ENCODE results near the gene PPL. TPM values are rescaled to one million over a fixed set of nuclear protein-coding genes. Genes with fewer than 3 reads are reported as not detected.

The PPL gene
- total and polyA plus RNA-seq, 2 of the 13 experiments (the other 11 are each of a cell fraction or from before 2014, with no cell fraction given) = 5.7 to 6.6 TPM

GRCh38 chr16:4936991-4937781, at the start of gene PPL (continued):
- 0 out of 2 replicates have a peak, but pooled peaks have one; percentile 5 for TF ChIP-seq NAIF1 (CRISPR knock-in tag; IDR thresholded peaks at IDR 0.05; ENCODE audit: borderline replicate concordance)
- TF ChIP-seq ZNF615 (CRISPR knock-in tag; IDR thresholded peaks at IDR 0.05; ENCODE audit: borderline replicate concordance) = no peak
- no peak for TF ChIP-seq SMARCC2 (IDR thresholded peaks at IDR 0.05)
- TF ChIP-seq ZNF709 (CRISPR knock-in tag; IDR thresholded peaks at IDR 0.05) = no peak; the same call in 1 of the 2 replicates
- peak; percentile 42; the same call in 1 of the 2 replicates for TF ChIP-seq RERE (CRISPR knock-in tag; IDR thresholded peaks at IDR 0.05; ENCODE audit: low read depth)
- no peak for TF ChIP-seq ZSCAN22 (CRISPR knock-in tag; IDR thresholded peaks at IDR 0.05)
- TF ChIP-seq ZNF646 (CRISPR knock-in tag; IDR thresholded peaks at IDR 0.05) = no peak
- TF ChIP-seq MAZ (IDR thresholded peaks at IDR 0.05; ENCODE audit: borderline replicate concordance, low read depth, low read length) = no peak; the same call in 1 of the 2 replicates
- peak; percentile 91 for TF ChIP-seq MAZ (CRISPR knock-in tag; IDR thresholded peaks at IDR 0.05; ENCODE audit: low read depth)
- peak; percentile 58; the same call in 1 of the 2 replicates for TF ChIP-seq ZNF225 (CRISPR knock-in tag; IDR thresholded peaks at IDR 0.05)
- TF ChIP-seq MXD4 (CRISPR knock-in tag; IDR thresholded peaks at IDR 0.05) = peak; percentile 53; the same call in 1 of the 2 replicates
- TF ChIP-seq NFIB (CRISPR knock-in tag; IDR thresholded peaks at IDR 0.05; ENCODE audit: borderline replicate concordance) = no peak
- no peak for TF ChIP-seq ZNF337 (CRISPR knock-in tag; IDR thresholded peaks at IDR 0.05; ENCODE audit: borderline replicate concordance, low read depth)
- peak; percentile 60; the same call in 1 of the 2 replicates for TF ChIP-seq ZNF614 (CRISPR knock-in tag; IDR thresholded peaks at IDR 0.05; ENCODE audit: borderline replicate concordance)
- peak; percentile 68; the same call in 1 of the 2 replicates for TF ChIP-seq ETV6 (CRISPR knock-in tag; conservative IDR thresholded peaks at IDR 0.05)
- TF ChIP-seq ZSCAN29 (CRISPR knock-in tag; conservative IDR thresholded peaks at IDR 0.05) = peak; percentile 62; the same call in 1 of the 2 replicates
- 0 out of 2 replicates have a peak, but pooled peaks have one; percentile 43 for TF ChIP-seq ZNF30 (CRISPR knock-in tag; IDR thresholded peaks at IDR 0.05)
- TF ChIP-seq XBP1 (CRISPR knock-in tag; IDR thresholded peaks at IDR 0.05) = no peak

Data from HepG2 (cell line).